ENCODE results near the gene TARS2. TPM values are rescaled to one million over a fixed set of nuclear protein-coding genes. Genes with fewer than 3 reads are reported as not detected.

Gene TARS2
- total and polyA plus RNA-seq, 10 of the 15 experiments (the other 5 are each of a cell fraction or from before 2014, with no cell fraction given) = 11.0 to 51.8 (median 45.2) TPM

DNA sequence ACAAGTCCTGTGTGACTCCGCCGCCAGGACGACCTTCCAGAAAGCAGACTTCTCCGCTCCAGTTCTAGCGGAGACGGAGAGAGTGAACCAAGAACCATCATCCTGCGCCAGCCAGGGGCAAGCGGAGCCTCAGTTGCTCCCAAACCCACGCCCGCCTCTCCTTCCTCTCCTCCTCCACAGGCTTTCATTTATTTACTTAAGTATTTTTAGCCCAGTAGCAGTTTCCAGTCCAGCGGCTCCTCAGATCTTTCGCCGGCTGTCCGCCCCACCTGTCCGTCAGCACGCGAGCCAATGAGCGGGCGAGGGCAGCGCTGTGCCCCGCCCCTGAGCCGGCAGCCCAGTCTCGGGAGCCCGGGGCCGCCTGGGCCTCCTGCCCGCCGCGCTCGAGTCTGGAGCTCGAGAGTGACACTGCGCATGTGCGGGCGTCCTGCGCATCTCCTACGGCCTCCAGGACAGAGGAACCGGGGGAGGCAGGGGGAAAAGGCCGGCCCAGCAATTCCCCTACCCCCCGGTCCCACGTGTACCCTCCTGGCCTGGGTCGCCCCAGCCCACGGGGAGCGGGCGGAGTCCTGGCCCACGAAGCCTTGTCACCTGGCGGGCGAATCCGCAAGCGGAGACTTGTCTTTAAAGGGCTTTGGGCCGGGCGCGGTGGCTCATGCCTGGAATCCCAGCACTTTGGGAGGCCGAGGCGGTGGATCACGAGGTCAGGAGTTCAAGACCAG is 28.3 kb downstream of the TARS2 start, which contains the start of gene FALEC (continued):
- TF ChIP-seq CHD4 (IDR thresholded peaks at IDR 0.05) (no peak), SIN3A (IDR thresholded peaks at IDR 0.05; ENCODE audit: low read depth, low read length) (no peak), YY1 (IDR thresholded peaks at IDR 0.05; ENCODE audit: low read depth, low read length) (0 out of 2 replicates have a peak, but pooled peaks have one; percentile 12), SUPT20H (IDR thresholded peaks at IDR 0.05; ENCODE audit: borderline replicate concordance, control insufficient read depth, low read depth, low read length) (no peak), SIX5 (IDR thresholded peaks at IDR 0.05; ENCODE audit: low read depth, low read length, severe bottlenecking) (no peak), SPI1 (IDR thresholded peaks at IDR 0.05; ENCODE audit: borderline replicate concordance, insufficient read depth, low read depth, low read length) (no peak), EP300 (IDR thresholded peaks at IDR 0.05; ENCODE audit: borderline replicate concordance in 1 of 2, control insufficient read depth in 1 of 2, low read depth in 2 of 2, low read length in 2 of 2) (no peak), IKZF1 (conservative IDR thresholded peaks at IDR 0.05) (peak; percentile 74), PRDM15 (CRISPR knock-in tag; IDR thresholded peaks at IDR 0.05) (no peak)
- TF ChIP-seq, protein P1, sequence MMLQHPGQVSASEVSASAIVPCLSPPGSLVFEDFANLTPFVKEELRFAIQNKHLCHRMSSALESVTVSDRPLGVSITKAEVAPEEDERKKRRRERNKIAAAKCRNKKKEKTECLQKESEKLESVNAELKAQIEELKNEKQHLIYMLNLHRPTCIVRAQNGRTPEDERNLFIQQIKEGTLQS (IDR thresholded peaks at IDR 0.05; ENCODE audit: borderline replicate concordance, extremely low read depth, low read depth, low read length) = no peak
- TF ChIP-seq, protein P2, sequence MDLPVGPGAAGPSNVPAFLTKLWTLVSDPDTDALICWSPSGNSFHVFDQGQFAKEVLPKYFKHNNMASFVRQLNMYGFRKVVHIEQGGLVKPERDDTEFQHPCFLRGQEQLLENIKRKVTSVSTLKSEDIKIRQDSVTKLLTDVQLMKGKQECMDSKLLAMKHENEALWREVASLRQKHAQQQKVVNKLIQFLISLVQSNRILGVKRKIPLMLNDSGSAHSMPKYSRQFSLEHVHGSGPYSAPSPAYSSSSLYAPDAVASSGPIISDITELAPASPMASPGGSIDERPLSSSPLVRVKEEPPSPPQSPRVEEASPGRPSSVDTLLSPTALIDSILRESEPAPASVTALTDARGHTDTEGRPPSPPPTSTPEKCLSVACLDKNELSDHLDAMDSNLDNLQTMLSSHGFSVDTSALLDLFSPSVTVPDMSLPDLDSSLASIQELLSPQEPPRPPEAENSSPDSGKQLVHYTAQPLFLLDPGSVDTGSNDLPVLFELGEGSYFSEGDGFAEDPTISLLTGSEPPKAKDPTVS (IDR thresholded peaks at IDR 0.05; ENCODE audit: low read depth, low read length) = no peak

Data from GM12878 (cell line).